MM.1S (cell line): ENCODE measurements around the gene TUBA1B.

Experiments used
- DNase-seq: peaks from one replicate; pipeline ENCODE4 v3.0.0-alpha.2; 2015
- H2AFZ ChIP-seq: fragments of 300-600 bp; sonication (generic); 2 replicates; pipeline ENCODE4 v1.6.0; 2016; ENCODE audit warnings: antibody characterized with exemption, low read length
- H3F3A ChIP-seq: fragments of 300-600 bp; sonication (generic); 2 replicates; pipeline ENCODE4 v1.6.1; 2016; ENCODE audit warnings: mild to moderate bottlenecking, antibody characterized with exemption, low read length, moderate library complexity, mixed read lengths; ENCODE audit not compliant: insufficient read depth
- H3K27ac ChIP-seq: fragments of 300-600 bp; sonication (generic); 2 replicates; pipeline ENCODE4 v1.5.1; 2016; ENCODE audit warnings: mild to moderate bottlenecking, low read length
- H3K27me3 ChIP-seq: fragments of 300-600 bp; sonication (generic); replicated peaks from 2 replicates; pipeline ENCODE4 v1.6.0; 2016; ENCODE audit warnings: low read length; ENCODE audit not compliant: insufficient read depth
- H3K36me3 ChIP-seq: fragments of 300-600 bp; sonication (generic); replicated peaks from 2 replicates; pipeline ENCODE4 v1.6.1; 2016; ENCODE audit warnings: mild to moderate bottlenecking, low read length, mixed read lengths; ENCODE audit not compliant: insufficient read depth
- H3K4me1 ChIP-seq: fragments of 300-600 bp; sonication (generic); 2 replicates; pipeline ENCODE4 v1.6.1; 2016; ENCODE audit warnings: low read length, mixed read lengths
- H3K4me2 ChIP-seq: fragments of 300-600 bp; sonication (generic); 2 replicates; pipeline ENCODE4 v1.6.0; 2016; ENCODE audit warnings: low read depth, low read length
- H3K4me3 ChIP-seq: fragments of 300-600 bp; sonication (generic); 2 replicates; pipeline ENCODE4 v1.5.1; 2016; ENCODE audit warnings: low read length, mixed read lengths
- H3K79me2 ChIP-seq: fragments of 300-600 bp; sonication (generic); 2 replicates; pipeline ENCODE4 v1.6.1; 2016; ENCODE audit warnings: mixed run types, low read length, mixed read lengths
- H3K9ac ChIP-seq: fragments of 300-600 bp; sonication (generic); 2 replicates; pipeline ENCODE4 v1.6.1; 2016; ENCODE audit warnings: low read length, mixed read lengths
- H3K9me2 ChIP-seq: fragments of 300-600 bp; sonication (generic); replicated peaks from 2 replicates; pipeline ENCODE4 v1.6.1; 2016; ENCODE audit warnings: mild to moderate bottlenecking, low read length, mixed read lengths; ENCODE audit not compliant: insufficient read depth
- H3K9me3 ChIP-seq: fragments of 300-600 bp; sonication (generic); replicated peaks from 2 replicates; pipeline ENCODE4 v1.6.1; 2016; ENCODE audit warnings: mild to moderate bottlenecking, low read length, mixed read lengths; ENCODE audit not compliant: insufficient read depth
- H4K20me1 ChIP-seq: fragments of 300-600 bp; sonication (generic); 2 replicates; pipeline ENCODE4 v1.6.1; 2016; ENCODE audit warnings: mild to moderate bottlenecking, low read length, moderate library complexity, mixed read lengths; ENCODE audit not compliant: insufficient read depth
- CTCF ChIP-seq: fragments of 300-600 bp; sonication (generic); IDR thresholded peaks from 2 replicates; pipeline ENCODE4 v1.5.1; 2016; ENCODE audit warnings: antibody characterized with exemption, low read length, mixed read lengths
- EZH2 ChIP-seq: fragments of 300-600 bp; sonication (generic); optimal IDR thresholded peaks from 2 replicates; pipeline ENCODE3; 2017; ENCODE audit warnings: low read depth, mild to moderate bottlenecking, antibody characterized with exemption, low read length, mixed read lengths
- EZH2phosphoT487 ChIP-seq: fragments of 300-600 bp; sonication (generic); IDR thresholded peaks from 2 replicates; pipeline ENCODE4 v1.6.1; 2018; ENCODE audit warnings: antibody characterized with exemption, low read length

The TUBA1B gene

GRCh38 chr12:49089821-49090773, 41.1 kb downstream of the TUBA1B start:
- no peak overlapping the region for H3K27ac ChIP-seq
- H4K20me1 ChIP-seq = no peaks in the 10 kb centered on the region
- H3F3A ChIP-seq = no peaks in the 10 kb centered on the region
- H3K9ac ChIP-seq = no peak overlapping the region
- peaks cover 68% of the 10 kb centered on the region for H3K27me3 ChIP-seq
- peaks cover 5% of the 10 kb centered on the region for H3K4me1 ChIP-seq
- peak; percentile 28 for DNase-seq
- no peaks in the 10 kb centered on the region for H3K9me3 ChIP-seq
- no peak overlapping the region for H2AFZ ChIP-seq
- H3K4me3 ChIP-seq = peak overlapping the region; percentile 38
- no peaks in the 10 kb centered on the region for H3K9me2 ChIP-seq
- H3K36me3 ChIP-seq = no peaks in the 10 kb centered on the region
- H3K79me2 ChIP-seq = no peaks in the 10 kb centered on the region
- H3K4me2 ChIP-seq = peak overlapping the region; percentile 88
- TF ChIP-seq EZH2phosphoT487 (no peak; the same call in 1 of the 2 replicates), CTCF (peak; percentile 33), EZH2 (no peak)

- Histone ChIP-seq H3K4me3 (no peak overlapping the region), H4K20me1 (no peaks in the 10 kb centered on the region), H3K36me3 (no peaks in the 10 kb centered on the region), H3K9ac (no peak overlapping the region), H2AFZ (no peak overlapping the region), H3K4me2 (0 out of 2 replicates have a peak overlapping the region, but pooled peaks have one; percentile 69), H3K4me1 (peaks cover 5% of the 10 kb centered on the region), H3K27me3 (peaks cover 56% of the 10 kb centered on the region), H3K9me3 (no peaks in the 10 kb centered on the region), H3F3A (no peaks in the 10 kb centered on the region), H3K27ac (no peak overlapping the region), H3K9me2 (no peaks in the 10 kb centered on the region), H3K79me2 (no peaks in the 10 kb centered on the region)
- TF ChIP-seq CTCF = no peak
- no peak for TF ChIP-seq EZH2
- TF ChIP-seq EZH2phosphoT487 = no peak
- no peak for DNase-seq
Observed at GRCh38 chr12:49088932-49089330, 42.3 kb downstream of the TUBA1B start.

- Histone ChIP-seq H3K9ac (no peak overlapping the region), H3K9me3 (no peaks in the 10 kb centered on the region), H3K27ac (no peak overlapping the region), H3F3A (no peaks in the 10 kb centered on the region), H3K4me2 (peak overlapping the region; percentile 69), H3K4me1 (peaks cover 5% of the 10 kb centered on the region), H3K36me3 (no peaks in the 10 kb centered on the region), H3K4me3 (no peak overlapping the region), H2AFZ (peak overlapping the region; percentile 68), H3K9me2 (no peaks in the 10 kb centered on the region), H4K20me1 (no peaks in the 10 kb centered on the region), H3K27me3 (peaks cover 50% of the 10 kb centered on the region), H3K79me2 (no peaks in the 10 kb centered on the region)
- peak; percentile 93 for TF ChIP-seq CTCF
- no peak for TF ChIP-seq EZH2
- TF ChIP-seq EZH2phosphoT487 = no peak
- peak; percentile 72 for DNase-seq
Observed at GRCh38 chr12:49088150-49088931, 42.9 kb downstream of the TUBA1B start.
